GM18861 (cell line): Measurements from ENCODE around the gene COL17A1.

Source experiments
- ATAC-seq: cut with Tn5 transposase; IDR thresholded peaks from one replicate; pipeline ENCODE4 v1.9.1; 2021; ENCODE audit not compliant: unreplicated experiment

Gene COL17A1

DNA sequence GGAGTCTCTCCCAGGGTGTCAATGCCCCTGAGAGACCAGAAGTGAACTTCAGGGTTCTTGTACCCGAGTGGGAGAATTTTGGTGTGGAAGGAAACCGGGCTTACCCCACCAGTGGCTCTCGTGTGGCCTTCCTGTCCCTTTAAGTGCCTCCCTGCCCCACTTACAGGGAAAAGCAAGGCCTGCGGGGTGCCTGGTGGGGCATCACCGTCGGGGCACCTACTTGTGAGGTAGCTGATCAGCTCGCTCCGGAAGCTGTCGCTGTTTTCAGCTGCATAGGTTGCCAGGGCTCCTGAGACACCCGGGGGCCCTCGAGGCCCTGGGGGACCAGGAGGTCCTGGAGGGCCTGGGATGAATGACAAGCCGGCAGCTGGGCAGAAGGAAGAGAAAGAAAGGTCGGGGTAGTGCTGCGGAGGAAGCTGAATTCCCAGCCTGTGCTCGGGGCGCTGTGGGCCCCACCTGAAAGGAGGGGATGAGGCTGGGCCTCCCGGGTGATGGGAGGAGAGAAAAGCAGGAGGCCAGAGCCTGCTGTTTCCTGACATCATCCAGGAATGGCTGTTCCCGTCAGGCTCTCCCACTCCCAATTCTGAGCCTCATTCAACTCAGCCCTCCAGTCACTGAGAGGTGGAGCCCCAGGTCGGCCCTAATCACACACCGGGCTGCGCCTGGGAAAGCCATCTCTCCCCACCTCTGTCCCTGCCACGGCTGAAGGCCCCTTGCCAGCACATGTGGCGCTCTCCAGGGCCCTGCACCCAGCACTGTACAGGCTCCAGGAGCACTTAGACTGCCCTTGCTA, 51.1 kb downstream of the COL17A1 start:
- ATAC-seq, result no peak

DNA sequence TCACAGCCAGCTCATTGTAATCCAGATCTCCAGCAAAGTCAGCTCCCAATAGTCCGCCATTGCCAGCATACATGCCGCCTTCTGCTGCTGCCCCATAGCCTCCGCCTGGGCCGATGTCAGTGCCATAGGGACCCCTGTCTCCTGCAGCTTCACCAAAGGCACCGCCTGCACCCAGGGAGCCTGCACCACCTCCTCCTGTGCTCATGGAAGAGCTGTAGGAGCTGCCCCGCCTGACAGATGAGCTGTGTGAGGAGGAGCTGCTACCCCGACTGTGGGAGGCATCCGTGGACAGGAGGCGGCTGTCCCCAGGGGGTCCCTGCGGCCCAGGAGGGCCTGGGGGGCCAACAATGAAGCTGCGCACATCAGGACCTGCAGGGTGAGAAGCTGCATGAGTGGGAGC, 51.7 kb downstream of the COL17A1 start:
- ATAC-seq, result no peak

DNA sequence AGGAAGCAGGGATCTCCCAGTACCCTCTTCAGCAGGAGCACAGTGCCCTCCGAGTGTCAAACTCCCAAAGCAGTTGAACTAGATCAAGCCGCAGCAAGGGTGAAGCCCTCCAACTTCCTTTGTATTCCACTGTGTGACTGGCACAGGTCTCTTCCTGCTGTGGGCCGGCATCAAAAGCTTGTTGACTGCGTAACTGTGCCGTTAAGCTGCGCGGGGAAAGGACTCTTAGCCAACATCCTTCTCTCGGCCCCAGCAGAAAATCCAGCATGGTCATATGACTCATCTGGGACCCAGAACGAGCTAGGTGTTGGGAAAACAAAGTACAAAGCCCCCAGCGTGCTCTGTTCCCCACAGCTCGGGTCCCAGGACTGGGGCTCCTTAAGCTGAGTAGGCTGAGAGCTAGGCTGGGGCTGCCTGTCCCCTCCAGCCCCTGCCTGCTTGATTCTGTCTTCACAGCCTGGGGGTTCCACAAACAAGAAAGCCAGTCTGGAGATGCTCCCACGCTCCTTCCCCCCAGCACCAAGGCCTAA, 52.2 kb downstream of the COL17A1 start:
- no peak for ATAC-seq

DNA sequence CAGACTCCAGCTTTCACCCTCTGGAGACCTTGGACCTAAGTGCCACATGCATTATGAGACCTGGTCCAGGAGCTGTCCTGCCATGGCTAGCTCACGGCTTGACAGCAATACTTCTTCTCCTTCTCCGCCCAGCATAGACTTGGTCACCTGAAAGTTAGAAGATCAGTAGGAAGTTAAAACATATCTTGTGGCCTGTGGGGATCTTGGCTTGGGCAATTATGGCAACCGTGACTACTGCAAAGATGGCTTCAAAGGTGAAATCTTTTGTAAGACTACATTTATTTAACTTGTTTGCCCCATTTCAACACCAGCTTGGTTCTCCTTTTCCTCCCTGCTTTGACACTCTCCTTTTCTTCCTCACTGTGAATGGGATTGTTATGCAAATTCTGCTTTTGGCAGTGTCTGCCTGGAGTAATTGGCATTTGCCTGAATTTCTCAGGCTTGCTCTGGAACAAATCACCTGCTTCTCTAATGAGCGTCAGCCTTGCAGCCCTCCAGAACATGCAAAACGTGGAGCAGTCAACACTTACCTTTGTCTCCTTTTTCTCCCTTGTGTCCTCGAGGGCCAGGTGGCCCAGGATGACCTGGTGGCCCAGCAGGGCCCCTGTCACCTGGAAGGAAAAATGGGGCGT, 53.4 kb downstream of the COL17A1 start:
- no peak for ATAC-seq

DNA sequence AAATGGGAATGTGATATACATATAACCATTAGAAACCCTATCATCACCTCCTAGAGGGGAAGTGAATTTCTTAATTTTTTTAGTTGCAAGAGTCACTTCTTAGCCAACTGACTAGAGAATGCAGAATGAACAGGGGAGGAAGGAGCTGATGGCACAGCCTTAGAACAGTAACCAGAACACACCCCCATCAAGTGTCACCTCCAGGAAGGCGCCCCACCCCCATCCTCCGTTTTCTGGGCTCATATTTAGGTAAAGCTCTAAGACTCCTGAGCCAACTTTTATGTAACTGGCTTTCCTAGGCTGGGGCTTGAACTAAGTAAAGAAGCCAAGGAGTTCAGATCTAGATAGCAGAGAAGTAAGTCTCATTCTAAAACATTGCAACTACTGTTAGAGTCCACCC, 54.0 kb downstream of the COL17A1 start:
- ATAC-seq, result no peak

DNA sequence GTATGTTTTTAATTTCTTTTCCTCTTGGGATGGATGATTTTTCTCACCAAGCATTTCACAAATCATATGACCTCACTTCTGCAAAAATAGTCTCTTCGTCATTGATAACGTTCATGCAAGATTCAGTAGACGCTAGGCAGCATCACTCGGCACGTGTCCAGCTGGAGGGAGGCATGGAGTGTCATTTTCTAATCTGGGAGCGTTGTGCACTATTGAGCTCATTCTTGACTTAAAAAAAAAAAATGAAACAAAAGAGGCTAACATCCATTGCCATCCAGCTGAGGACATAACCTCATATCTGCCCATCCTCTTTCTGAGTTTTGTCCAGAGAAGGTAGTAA, 56.2 kb downstream of the COL17A1 start:
- no peak for ATAC-seq

DNA sequence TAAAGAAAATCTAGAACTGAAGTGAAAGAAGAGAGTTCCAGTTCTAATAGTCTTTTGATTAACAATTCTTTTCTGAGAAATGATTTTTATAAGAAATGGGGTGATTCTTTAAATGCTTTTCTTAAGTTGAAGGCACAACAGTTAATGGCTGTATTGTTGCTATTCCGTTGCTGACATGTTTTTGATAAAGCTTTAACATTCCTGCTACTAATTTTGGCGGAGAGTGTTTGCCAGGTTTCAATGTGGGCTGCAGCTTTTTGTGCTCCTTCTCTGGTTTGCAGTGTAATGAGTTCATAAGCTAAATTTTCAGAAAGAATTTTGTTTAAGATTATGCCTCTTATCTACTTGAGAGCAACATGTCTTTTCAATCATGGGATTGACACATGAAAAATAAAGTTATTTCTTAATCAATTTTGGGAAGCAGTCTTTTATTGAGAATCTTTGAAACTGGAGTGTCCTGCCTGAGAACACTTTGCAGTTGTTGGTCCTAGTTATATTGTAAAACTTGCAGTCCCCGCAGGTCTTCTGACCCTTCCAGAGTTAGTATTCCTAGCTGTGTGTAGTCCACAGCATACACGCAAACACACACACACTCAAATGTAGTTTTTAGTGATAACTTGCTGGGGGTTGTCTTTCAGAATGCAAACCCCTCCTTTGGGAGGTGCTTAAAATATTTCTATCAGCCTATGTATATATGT, 56.7 kb downstream of the COL17A1 start:
- no peak for ATAC-seq

DNA sequence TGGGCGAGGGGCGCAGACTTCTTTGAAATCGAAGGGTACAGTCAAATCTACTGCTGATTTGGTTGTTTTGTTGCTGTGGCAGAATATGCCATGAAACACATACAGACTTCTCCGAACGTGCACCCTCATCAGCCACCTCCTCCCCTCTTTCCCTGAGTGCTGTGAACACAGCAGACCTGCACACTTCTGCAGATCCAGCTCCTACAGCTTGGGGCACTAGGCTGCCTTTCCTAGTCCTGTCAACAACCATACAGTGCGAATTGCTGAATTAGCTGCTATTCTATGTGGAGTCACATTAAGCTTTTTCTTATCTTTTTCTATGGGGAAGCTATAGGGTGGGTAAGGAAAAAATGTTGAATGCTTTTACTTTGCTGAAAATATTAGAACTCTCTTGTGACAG, 57.5 kb downstream of the COL17A1 start:
- ATAC-seq, result no peak

DNA sequence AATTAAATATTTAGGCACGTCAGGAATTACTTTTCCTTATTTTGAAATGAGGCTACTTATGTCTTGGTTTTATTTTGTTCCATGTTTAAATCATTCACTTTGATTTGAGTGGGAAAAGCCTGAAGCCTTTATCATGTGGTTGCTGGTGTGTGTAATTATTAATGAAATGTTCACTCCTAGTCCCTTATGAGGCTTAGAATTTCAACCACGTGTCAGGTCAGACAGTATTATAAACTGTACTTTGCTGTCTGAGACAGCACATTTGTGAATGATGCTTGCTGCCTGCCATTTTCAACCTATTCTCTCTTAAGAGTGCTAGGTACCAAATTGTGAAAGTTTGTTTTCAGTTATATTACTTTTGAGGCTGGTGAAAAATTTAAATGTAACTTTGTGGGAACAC, 58.9 kb downstream of the COL17A1 start:
- no peak for ATAC-seq

DNA sequence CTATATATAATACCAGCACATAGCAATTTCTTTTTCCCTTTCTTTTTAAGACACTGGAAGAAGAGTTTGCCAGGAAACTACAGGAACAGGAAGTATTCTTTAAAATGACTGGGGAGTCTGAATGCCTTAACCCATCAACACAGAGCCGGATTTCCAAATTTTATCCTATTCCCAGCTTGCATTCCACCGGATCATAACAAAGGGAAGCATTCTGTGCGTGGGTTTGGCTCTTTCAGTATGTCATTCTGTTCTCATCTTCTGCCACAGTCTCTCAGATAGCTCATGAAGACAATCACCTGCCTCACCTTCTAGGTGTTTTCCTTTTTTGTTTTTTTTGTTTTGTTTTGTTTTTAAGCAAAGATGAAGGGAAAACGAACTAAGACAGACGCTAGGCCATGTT, 60.2 kb downstream of the COL17A1 start:
- no peak for ATAC-seq

DNA sequence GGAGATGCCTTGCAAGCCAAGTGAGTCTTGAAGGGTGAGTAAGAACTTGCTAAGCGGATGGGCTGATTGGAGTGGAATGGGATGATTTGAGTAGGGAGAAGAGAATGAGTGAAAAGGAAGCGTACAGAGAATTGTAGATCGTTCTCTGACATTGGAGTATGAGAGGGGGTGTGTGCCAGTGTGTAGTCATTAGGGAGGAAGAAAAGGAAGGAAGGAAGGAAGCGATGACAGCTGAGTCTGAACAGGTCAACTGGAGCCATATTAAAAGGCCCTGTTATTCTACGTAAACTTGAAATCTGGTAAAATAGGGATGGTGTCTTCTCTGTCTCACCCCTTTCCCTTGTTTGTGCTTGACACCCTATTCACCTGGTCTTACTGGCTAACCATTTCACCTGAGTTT, 63.7 kb downstream of the COL17A1 start:
- ATAC-seq, result no peak

DNA sequence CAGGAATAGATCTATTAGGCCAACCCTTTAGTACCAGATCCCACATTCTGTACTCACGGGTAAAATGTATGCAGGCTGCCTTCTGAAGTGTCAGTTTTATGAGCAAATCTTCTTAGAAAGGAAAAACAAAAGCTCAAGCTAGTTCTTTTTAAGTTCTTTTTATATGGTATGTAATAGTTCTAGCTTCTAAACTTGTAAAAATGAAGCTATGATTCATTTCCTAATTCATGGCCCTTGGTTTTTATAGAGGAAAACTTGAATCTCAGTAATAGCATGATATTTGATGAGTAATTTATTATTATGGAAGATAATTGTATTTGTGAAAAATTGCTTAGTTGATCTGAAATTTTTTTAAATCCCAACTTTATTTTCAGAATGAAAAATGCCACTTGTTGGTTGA, 64.4 kb downstream of the COL17A1 start:
- no peak for ATAC-seq

DNA sequence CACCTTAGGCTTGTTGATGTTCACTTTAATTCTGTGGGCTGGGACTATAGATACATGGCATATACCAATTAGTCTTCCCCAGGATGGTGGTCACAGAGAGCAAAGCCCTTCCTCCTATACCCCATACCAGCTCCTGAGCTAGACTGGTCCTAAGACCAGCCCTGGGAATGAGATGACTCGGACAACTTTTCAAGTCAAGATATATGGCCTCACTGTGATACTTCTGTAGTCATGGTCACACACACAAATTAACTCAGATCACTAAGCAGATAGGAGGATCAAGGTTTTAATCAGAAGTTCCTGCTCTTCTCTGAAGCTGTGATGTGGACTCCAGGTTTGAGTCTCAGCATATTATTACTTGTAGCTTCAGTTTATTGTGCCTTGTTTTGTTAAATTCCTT, 65.7 kb downstream of the COL17A1 start:
- ATAC-seq, result no peak

DNA sequence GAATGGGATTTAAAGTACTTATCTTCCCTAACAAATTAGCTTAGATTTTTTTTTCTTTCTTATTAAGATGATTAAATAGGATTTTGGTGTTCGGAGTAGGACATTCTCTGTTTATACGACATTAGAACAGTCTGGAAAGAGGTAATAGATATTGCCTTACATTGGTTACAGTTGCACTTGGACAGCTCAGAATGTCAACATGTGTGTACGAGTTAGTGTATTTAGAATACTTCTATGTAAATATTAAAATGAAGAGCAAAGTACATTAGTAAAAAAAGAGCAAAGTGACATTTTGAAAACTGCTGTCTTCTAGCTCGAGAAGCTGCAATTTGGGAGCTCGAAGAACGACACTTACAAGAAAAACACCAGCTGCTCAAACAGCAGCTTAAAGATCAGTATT, 67.2 kb downstream of the COL17A1 start:
- ATAC-seq, result no peak

DNA sequence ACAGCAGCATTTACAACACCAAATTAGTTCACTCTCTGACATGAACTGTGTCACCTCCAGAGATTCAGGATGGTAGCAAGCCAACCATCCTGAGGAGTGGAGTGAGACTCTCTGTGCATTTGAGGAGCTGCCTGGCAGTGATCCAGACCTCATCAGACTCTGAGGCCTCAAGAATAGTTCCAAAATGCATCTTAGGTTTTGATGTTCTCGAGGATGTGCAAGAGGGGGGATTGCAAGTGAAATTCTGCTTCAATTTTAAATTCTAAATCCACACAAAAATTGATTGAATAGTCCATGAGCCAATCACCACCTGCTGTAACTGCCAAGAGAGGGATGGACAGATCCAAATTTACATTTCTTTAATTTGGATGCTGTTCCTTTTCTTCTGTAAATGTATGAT, 69.0 kb downstream of the COL17A1 start:
- no peak for ATAC-seq

DNA sequence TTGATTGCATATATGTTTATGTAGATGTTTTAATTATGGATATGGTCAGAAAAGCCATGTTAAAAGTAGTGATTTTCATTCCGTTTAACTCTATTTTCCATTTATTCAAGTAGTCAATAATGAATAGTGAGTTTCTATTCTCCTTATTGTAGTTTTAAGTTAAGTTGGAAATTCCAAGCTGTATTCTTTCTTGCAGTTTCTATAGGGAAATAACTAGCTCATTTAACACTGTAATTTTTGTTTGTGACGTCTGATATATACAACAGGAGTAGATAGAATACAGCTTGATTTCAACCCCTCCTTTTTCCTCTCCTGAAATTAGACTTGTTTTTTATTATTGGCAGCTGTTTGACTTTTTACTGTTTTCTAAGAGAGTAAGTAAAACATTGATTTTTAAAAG, 71.5 kb downstream of the COL17A1 start:
- no peak for ATAC-seq

DNA sequence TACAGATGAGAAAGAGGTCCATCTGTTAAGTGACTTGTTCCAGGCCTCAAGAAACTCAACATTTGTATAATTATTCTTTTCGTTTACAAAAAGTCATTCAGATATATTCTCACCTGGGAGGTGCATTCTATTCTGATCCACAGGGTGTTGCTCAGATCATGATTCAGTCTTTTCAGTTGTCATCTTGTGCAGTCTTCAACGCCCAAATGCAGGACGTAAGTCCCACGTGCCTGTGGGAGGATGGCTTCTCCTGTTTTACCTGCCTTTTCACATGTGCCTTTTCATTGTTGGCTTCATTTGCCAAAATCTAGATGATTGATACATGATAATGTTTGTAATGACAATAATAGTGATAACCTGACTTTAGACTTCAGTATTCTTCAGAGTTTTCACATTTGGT, 72.2 kb downstream of the COL17A1 start:
- no peak for ATAC-seq

DNA sequence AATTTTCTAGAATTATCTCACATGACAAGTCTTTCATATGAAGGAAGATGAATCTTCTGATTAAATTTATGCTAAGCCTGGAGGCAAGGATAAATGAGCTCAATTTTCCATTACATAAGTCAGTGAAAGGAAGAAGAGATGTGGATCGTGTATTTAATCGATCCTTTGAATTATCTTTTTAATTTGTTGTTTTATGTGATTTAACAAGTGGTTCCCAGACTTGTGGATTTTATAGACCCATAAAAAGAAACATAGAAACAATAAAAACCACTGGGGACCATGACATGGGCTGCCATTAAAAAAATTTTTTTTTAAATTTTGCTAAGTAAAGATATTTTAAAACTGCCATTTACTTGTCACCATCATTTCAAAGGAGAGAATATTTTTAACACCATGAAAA, 73.8 kb downstream of the COL17A1 start:
- ATAC-seq, result no peak

DNA sequence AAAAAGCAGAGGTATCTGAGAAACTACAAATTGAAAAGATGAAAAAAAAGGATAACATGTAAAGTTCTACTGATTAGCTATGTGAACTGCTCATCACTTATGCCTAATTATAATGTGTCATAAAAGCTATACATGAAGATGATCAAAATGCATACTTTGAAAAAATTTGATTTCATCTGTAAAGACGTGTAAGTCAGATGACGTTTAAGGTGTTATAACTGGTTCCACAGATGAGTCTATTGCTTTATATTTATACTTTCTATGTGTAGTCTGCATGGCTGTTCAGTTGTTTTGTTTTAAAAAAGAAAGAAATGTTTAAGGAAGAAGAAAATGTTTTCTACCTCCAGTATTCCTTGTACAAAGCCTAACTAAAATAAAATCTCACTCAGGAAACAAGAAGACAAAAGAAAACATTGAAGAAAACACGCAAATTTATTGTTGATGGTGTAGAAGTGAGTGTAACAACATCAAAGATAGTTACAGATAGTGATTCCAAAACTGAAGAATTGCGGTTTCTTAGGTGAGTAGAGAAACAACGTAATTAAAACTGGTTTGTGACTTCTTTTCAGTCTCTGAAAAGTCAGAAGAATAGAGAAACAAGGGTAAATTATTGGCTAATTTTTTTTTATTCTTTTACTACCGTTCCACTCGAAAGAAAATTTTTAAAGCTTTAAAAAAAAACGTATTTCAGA, 80.4 kb downstream of the COL17A1 start:
- ATAC-seq, result no peak

DNA sequence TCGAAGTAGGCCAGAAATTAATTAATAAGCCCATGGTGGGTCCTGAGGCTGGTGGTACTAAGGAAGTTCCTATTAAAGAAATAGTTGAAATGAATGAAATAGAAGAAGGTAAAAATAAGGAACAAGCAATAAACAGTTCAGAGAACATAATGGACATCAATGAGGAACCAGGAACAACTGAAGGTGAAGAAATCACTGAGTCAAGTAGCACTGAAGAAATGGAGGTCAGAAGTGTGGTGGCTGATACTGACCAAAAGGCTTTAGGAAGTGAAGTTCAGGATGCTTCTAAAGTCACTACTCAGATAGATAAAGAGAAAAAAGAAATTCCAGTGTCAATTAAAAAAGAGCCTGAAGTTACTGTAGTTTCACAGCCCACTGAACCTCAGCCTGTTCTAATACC, 82.8 kb downstream of the COL17A1 start:
- ATAC-seq, result no peak

DNA sequence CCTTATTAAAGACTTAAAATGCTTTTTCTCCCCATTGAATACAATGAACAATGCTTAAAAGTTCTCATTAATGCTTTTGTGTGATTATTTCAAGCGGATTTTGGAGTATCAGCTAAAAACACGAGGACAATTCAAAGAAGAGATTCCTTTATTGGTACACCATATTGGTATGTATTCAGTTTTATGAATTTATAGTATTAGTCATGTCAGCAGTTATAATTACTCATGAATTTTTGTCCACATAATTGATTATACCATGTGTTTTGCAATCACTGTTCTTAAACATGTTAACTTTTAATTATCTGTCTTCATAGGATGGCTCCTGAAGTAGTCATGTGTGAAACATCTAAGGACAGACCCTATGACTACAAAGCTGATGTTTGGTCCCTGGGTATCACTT, 86.9 kb downstream of the COL17A1 start:
- ATAC-seq, result no peak

DNA sequence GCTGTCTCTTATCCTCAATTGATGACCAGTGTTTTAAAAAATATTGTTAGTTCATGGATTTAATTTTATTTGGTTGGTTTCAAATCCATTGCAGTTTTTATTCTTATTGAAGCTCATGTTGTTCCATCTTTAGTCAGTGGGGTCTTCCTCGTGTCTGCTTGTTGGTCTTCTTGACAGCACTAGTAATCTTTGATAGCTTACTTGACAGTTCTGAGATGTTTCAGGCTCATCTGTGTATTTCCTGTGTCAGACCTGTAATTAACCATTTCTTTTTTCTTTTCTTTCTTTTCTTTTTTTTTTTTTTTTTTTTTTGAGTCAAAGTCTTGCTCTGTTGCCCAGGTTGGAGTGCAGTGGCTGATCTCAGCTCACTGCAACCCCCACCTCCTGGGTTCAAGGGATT, 90.5 kb downstream of the COL17A1 start:
- ATAC-seq, result no peak
